ENCODE measurements around the gene PTGES3. TPM values are rescaled to one million over a fixed set of nuclear protein-coding genes. Genes with fewer than 3 reads are reported as not detected.

Gene PTGES3
- total RNA-seq, 1 experiment from 2014 or later, result 404 TPM

- Histone ChIP-seq H3K4me2 (ENCODE audit: low read length) (peak within 1 kb of the TSS; percentile 90), H3K9me2 (ENCODE audit: insufficient read depth) (no peaks in the 10 kb centered on the region), H3K4me1 (ENCODE audit: control insufficient read depth in 1 of 2, insufficient read depth in 2 of 2, low read length in 2 of 2) (peaks cover 31 to 49% of the 10 kb centered on the region in 2 experiments), H3K27ac (ENCODE audit: low read depth, low read length) (peak within 1 kb of the TSS; percentile 88), H3K36me3 (ENCODE audit: control insufficient read depth in 1 of 2, insufficient read depth in 2 of 2, low read length in 2 of 2) (no peaks in the 10 kb centered on the region; a peak in 2 of 4 replicates), H3K9me3 (ENCODE audit: control insufficient read depth in 1 of 2, insufficient read depth in 1 of 2, low read depth in 1 of 2, low read length in 2 of 2) (no peaks in the 10 kb centered on the region), H2AFZ (ENCODE audit: low read depth, low read length, poor library complexity, severe bottlenecking) (no peak within 1 kb of the TSS), H3K9ac (ENCODE audit: low read length) (peak within 1 kb of the TSS; percentile 95), H3K27me3 (ENCODE audit: insufficient read depth, low read length) (no peaks in the 10 kb centered on the region), H4K20me1 (ENCODE audit: insufficient read depth) (no peaks in the 10 kb centered on the region), H3K79me2 (ENCODE audit: insufficient read depth, low read length) (peaks cover 75% of the 10 kb centered on the region), H3K4me3 (replicated peaks in 1 of 2; ENCODE audit: low read depth in 1 of 2, low read length in 2 of 2) (peak within 1 kb of the TSS; percentile 94 to 95)
- intact Hi-C loops (cut with micrococcal nuclease), result no loop called here
- ChIA-PET POLR2A (no interaction called here), CTCF (no interaction called here), RAD21 (ENCODE audit: low non-redundant PET in 1 of 2, low total read pairs in 2 of 2, uncharacterized antibody in 2 of 2, unreplicated experiment in 2 of 2) (no interaction called here)
- no TSS peak for BruUV-seq (replicated peaks)
- TF ChIP-seq YY1 (IDR thresholded peaks at IDR 0.05; ENCODE audit: extremely low read depth, insufficient replicate concordance, low read depth, low read length) (peak; percentile 90), CTCF (IDR thresholded peaks at IDR 0.05 in 2 of 3, conservative IDR thresholded peaks at IDR 0.05 in 1 of 3; ENCODE audit: borderline replicate concordance in 1 of 3, insufficient read depth in 1 of 3, low read depth in 2 of 3, low read length in 2 of 3) (no peak), ZBTB33 (IDR thresholded peaks at IDR 0.05; ENCODE audit: extremely low read depth, insufficient replicate concordance, low read length) (peak; percentile 53), POLR2AphosphoS5 (IDR thresholded peaks at IDR 0.05; ENCODE audit: low read depth, low read length) (peak; percentile 65)
- peak; percentile 45 for DNase-seq (ENCODE audit: low read depth, low spot score)
- peak; percentile 60 for ATAC-seq
These were observed 57.9 kb downstream of the PTGES3 start, which contains the start of gene BAZ2A for GRCh38 chr12:56630180-56630632. Gene BAZ2A, minus strand, starts transcription at chr12:56630326. Its CDS starts 12,796 bp downstream, at chr12:56617530.
